SK-N-MC (cell line): ENCODE data around the gene B9D2.
"Not testable (repeated sequence)": the region's sequence is repeated elsewhere in the genome, so short reads cannot be mapped to it uniquely, and the experiment has no call there.

ENCODE experiments used
- DNase-seq: peaks from one replicate; pipeline ENCODE4 v3.0.0-alpha.2; 2011; ENCODE audit warnings: low read depth, low spot score
- H3K27ac ChIP-seq: fragments of 200-600 bp; sonication (generic); 2 replicates; pipeline ENCODE4 v1.5.1; 2016; ENCODE audit warnings: mixed run types
- H3K36me3 ChIP-seq: fragments of 200-600 bp; sonication (generic); 2 replicates; pipeline ENCODE4 v1.6.1; 2017; ENCODE audit warnings: antibody characterized with exemption, low read length, mixed read lengths; ENCODE audit not compliant: insufficient read depth
- H3K4me3 ChIP-seq: fragments of 200-600 bp; sonication (generic); 2 replicates; pipeline ENCODE4 v1.5.1; 2016
- H3K9ac ChIP-seq: fragments of 200-600 bp; sonication (generic); 2 replicates; pipeline ENCODE4 v1.8.0; 2017; ENCODE audit warnings: mixed run types, mixed read lengths; ENCODE audit not compliant: insufficient read length
- H3K9me3 ChIP-seq: fragments of 200-600 bp; sonication (generic); 2 replicates; pipeline ENCODE4 v1.6.1; 2017; ENCODE audit warnings: low read depth, mild to moderate bottlenecking, antibody characterized with exemption, low read length, moderate library complexity, mixed read lengths
- EZH2 ChIP-seq: fragments of 200-600 bp; sonication (generic); IDR thresholded peaks from one replicate; pipeline ENCODE4 v1.6.1; 2017; ENCODE audit warnings: antibody characterized with exemption
- FOXP2 ChIP-seq: optimal IDR thresholded peaks from 2 replicates; pipeline ENCODE3; 2011; ENCODE audit warnings: mild to moderate bottlenecking, moderate library complexity; ENCODE audit not compliant: insufficient read depth; ENCODE audit errors: extremely low read length, control extremely low read depth
- POLR2AphosphoS5 ChIP-seq: IDR thresholded peaks from 2 replicates; pipeline ENCODE4 v1.6.1; 2012; ENCODE audit warnings: mild to moderate bottlenecking, low read depth, low read length, borderline replicate concordance

B9D2 gene

GRCh38 chr19:41376998-41377365, 13.0 kb upstream of the B9D2 start:
- H3K9me3 ChIP-seq: no peaks in the 10 kb centered on the region
- H3K36me3 ChIP-seq: no peaks in the 10 kb centered on the region
- TF ChIP-seq FOXP2: no peak
- TF ChIP-seq EZH2: no peak
- TF ChIP-seq POLR2AphosphoS5: peak; percentile 1; the same call in 1 of the 2 replicates
- no peak overlapping the region for H3K27ac ChIP-seq
- H3K9ac ChIP-seq: peak overlapping the region; percentile 63
- peak overlapping the region; percentile 89 for H3K4me3 ChIP-seq
- no peak for DNase-seq

- TF ChIP-seq FOXP2: no peak
- TF ChIP-seq EZH2: no peak
- TF ChIP-seq POLR2AphosphoS5: no peak; the same call in 1 of the 2 replicates
- Histone ChIP-seq H3K36me3 (no peaks in the 10 kb centered on the region), H3K27ac (no peak within 1 kb of the TSS), H3K9ac (peak within 1 kb of the TSS; percentile 63), H3K9me3 (no peaks in the 10 kb centered on the region), H3K4me3 (peak within 1 kb of the TSS; percentile 89)
- DNase-seq: no peak
Observed at GRCh38 chr19:41376241-41376997, 12.5 kb upstream of the B9D2 start, which contains the start of gene TMEM91. Gene TMEM91 (plus strand): TSS chr19:41376533. CDS start chr19:41378310, 1,777 bp downstream.

GRCh38 chr19:41373993-41374392, 10.0 kb upstream of the B9D2 start:
- Histone ChIP-seq H3K4me3 (peak overlapping the region; percentile 21), H3K9me3 (no peaks in the 10 kb centered on the region), H3K27ac (peak overlapping the region; percentile 85), H3K9ac (no peak overlapping the region), H3K36me3 (no peaks in the 10 kb centered on the region)
- DNase-seq: no peak
- TF ChIP-seq EZH2 (no peak), FOXP2 (no peak), POLR2AphosphoS5 (peak; percentile 41; the same call in 1 of the 2 replicates)

GRCh38 chr19:41372501-41372900, 8.6 kb upstream of the B9D2 start:
- no peaks in the 10 kb centered on the region for H3K9me3 ChIP-seq
- H3K27ac ChIP-seq: peak overlapping the region; percentile 46; the same call in 1 of the 2 replicates
- no peak for DNase-seq
- no peak overlapping the region for H3K9ac ChIP-seq
- H3K36me3 ChIP-seq: no peaks in the 10 kb centered on the region
- H3K4me3 ChIP-seq: no peak overlapping the region
- TF ChIP-seq POLR2AphosphoS5 (no peak), FOXP2 (no peak), EZH2 (no peak)

GRCh38 chr19:41371541-41371940, 7.6 kb upstream of the B9D2 start:
- DNase-seq: no peak
- no peaks in the 10 kb centered on the region for H3K36me3 ChIP-seq
- TF ChIP-seq POLR2AphosphoS5 (no peak), FOXP2 (no peak)
- H3K9me3 ChIP-seq: no peaks in the 10 kb centered on the region
- no peak overlapping the region for H3K9ac ChIP-seq
- H3K4me3 ChIP-seq: no peak overlapping the region
- no peak overlapping the region for H3K27ac ChIP-seq

- DNase-seq, H3K27ac ChIP-seq, H3K4me3 ChIP-seq: not testable (repeated sequence)
Observed at GRCh38 chr19:41371119-41371518, 7.2 kb upstream of the B9D2 start.

GRCh38 chr19:41369769-41370168, 5.8 kb upstream of the B9D2 start:
- Histone ChIP-seq H3K36me3 (no peaks in the 10 kb centered on the region), H3K9ac (no peak overlapping the region), H3K4me3 (no peak overlapping the region), H3K9me3 (no peaks in the 10 kb centered on the region), H3K27ac (no peak overlapping the region)
- no peak for DNase-seq
- TF ChIP-seq POLR2AphosphoS5 (no peak), FOXP2 (no peak), EZH2 (no peak)

More at GRCh38 chr19:41371119-41371518, 7.2 kb upstream of the B9D2 start:
- H3K9me3 ChIP-seq, H3K36me3 ChIP-seq, H3K9ac ChIP-seq: not testable (repeated sequence)

- H3K27ac ChIP-seq: no peak overlapping the region; the same call in 1 of the 2 replicates
- no peak overlapping the region for H3K4me3 ChIP-seq
- H3K9ac ChIP-seq: no peak overlapping the region
- no peaks in the 10 kb centered on the region for H3K36me3 ChIP-seq
- no peak for DNase-seq
- TF ChIP-seq POLR2AphosphoS5 (no peak), FOXP2 (no peak), EZH2 (no peak)
- H3K9me3 ChIP-seq: no peaks in the 10 kb centered on the region
Observed at GRCh38 chr19:41367848-41368301, 3.9 kb upstream of the B9D2 start.
